Esophagus squamous epithelium (tissue), 5 donors: Measurements from ENCODE around the gene MINDY1. TPM values are rescaled to one million over a fixed set of nuclear protein-coding genes. Genes with fewer than 3 reads are reported as not detected.

Source experiments
- DNase-seq: peaks from one replicate; lab custom pipeline; 2025; lab: John Stamatoyannopoulos, UW
- H3K27ac ChIP-seq, 4 donors: fragments of 200-600 bp; sonication (generic); one replicate each; pipeline ENCODE4 v1.5.1; 2016 to 2019; ENCODE audit warnings: mild to moderate bottlenecking in 1 of 4
- H3K27me3 ChIP-seq, 4 donors: fragments of 200-600 bp; sonication (generic); 1 replicate in 3 of 4; 2 replicates in 1 of 4; pipeline versions ENCODE4 v1.5.1 to v1.6.0; 2017 to 2021; ENCODE audit warnings: antibody characterized with exemption in 1 of 4
- H3K36me3 ChIP-seq, 3 donors: fragments of 200-600 bp; sonication (generic); one replicate each; pipeline ENCODE4 v1.5.1; 2016 to 2019
- H3K4me1 ChIP-seq, 3 donors: fragments of 200-600 bp; sonication (generic); one replicate each; pipeline ENCODE4 v1.5.1; 2017 to 2019
- H3K4me3 ChIP-seq, 4 donors: fragments of 200-600 bp; sonication (generic); 1 replicate in 3 of 4; 2 replicates in 1 of 4; pipeline ENCODE4 v1.5.1; 2016 to 2019; ENCODE audit warnings: mild to moderate bottlenecking in 2 of 4, moderate library complexity in 1 of 4
- H3K9me3 ChIP-seq, 3 donors: fragments of 200-600 bp; sonication (generic); one replicate each; pipeline ENCODE4 v1.5.1; 2016 to 2019
- POLR2A ChIP-seq, 4 donors: fragments of 450-650 bp; IDR thresholded peaks; one replicate each; pipeline ENCODE4 v1.6.1; 2017; ENCODE audit warnings: antibody characterized with exemption in 4 of 4, mild to moderate bottlenecking in 4 of 4, moderate library complexity in 3 of 4
- WGBS, 2 donors: methylation state at CpG; one replicate each; pipeline ENCODE4 v1.1.5; 2018; 5-methylcytosine and 5-hydroxymethylcytosine counted together
- intact Hi-C: fragments of 100-400 bp; cut with DNase I; formaldehyde crosslinking; loops from one replicate; pipeline ENCODE4 v1.15.0; 2022
- small RNA-seq, 4 donors: library from RNA; depleted of rRNA; stranded (forward); fragments of <200 nt; gene quantifications; one replicate each; pipeline ENCODE3, GENCODE V24; 2016
- total RNA-seq, 4 donors: library from RNA; depleted of rRNA; stranded (reverse); fragments of >200 nt; gene quantifications; one replicate each; pipeline ENCODE4 v1.1.0, GENCODE V29; 2016
- TF ChIP-seq, protein P1 (sequence below), 6 experiments: fragments of 450-650 bp in 4 of 6; fragments of 200-600 bp in 2 of 6; sonication (generic) in 2 of 6; IDR thresholded peaks; one replicate each; pipeline ENCODE4 v1.5.1; 2016 to 2019; ENCODE audit warnings: antibody characterized with exemption in 6 of 6, mild to moderate bottlenecking in 4 of 6, moderate library complexity in 4 of 6
- donor health status: DM: yes; HTN: yes; CAD: no.

Gene MINDY1
- total RNA-seq, 4 donors from 2014 or later = 25.4 to 52.5 (median 37.1) TPM

- no peak for TF ChIP-seq POLR2A (IDR thresholded peaks at IDR 0.05)
- TF ChIP-seq, protein P1, sequence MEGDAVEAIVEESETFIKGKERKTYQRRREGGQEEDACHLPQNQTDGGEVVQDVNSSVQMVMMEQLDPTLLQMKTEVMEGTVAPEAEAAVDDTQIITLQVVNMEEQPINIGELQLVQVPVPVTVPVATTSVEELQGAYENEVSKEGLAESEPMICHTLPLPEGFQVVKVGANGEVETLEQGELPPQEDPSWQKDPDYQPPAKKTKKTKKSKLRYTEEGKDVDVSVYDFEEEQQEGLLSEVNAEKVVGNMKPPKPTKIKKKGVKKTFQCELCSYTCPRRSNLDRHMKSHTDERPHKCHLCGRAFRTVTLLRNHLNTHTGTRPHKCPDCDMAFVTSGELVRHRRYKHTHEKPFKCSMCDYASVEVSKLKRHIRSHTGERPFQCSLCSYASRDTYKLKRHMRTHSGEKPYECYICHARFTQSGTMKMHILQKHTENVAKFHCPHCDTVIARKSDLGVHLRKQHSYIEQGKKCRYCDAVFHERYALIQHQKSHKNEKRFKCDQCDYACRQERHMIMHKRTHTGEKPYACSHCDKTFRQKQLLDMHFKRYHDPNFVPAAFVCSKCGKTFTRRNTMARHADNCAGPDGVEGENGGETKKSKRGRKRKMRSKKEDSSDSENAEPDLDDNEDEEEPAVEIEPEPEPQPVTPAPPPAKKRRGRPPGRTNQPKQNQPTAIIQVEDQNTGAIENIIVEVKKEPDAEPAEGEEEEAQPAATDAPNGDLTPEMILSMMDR (IDR thresholded peaks at IDR 0.05) = no peak
- Histone ChIP-seq H3K4me3 (no peak overlapping the region), H3K36me3 (peaks cover 19 to 100% (median 45%) of the 10 kb centered on the region in 3 donors), H3K27ac (no peak overlapping the region), H3K9me3 (no peaks in the 10 kb centered on the region), H3K27me3 (no peaks in the 10 kb centered on the region), H3K4me1 (no peaks in the 10 kb centered on the region)
- 85 to 93% methylated on average over 3 of the region's 3 CpGs for WGBS, 2 donors
- intact Hi-C loops = no loop called here
- DNase-seq = no peak
Measured at GRCh38 chr1:150954708-150955107, 52.0 kb downstream of the MINDY1 start.

Small RNAs within 50 kb of the gene (small RNA-seq; reads per million reads assigned to genes)
- 0 reads per million in 4 donors for gene RNU6-884P

Other genes starting within 250 kb of the MINDY1 start
- 10 to 100 TPM; 19.7 to 82.4 (median 48.0) TPM for gene CTSS, start 241.1 kb downstream of the MINDY1 start, total RNA-seq
- 10 to 100 TPM in 2 of 4 donors, 1 to 10 TPM in 2; 3.0 to 71.7 (median 38.5) TPM for gene CTSK, start 198.6 kb downstream of the MINDY1 start, total RNA-seq
- gene ARNT, start 130.3 kb downstream of the MINDY1 start, total RNA-seq = 10 to 100 TPM; 20.5 to 39.9 (median 25.0) TPM
- gene CTXND2, start 119.8 kb downstream of the MINDY1 start, total RNA-seq = not detected
- 10 to 100 TPM; 20.5 to 39.5 (median 25.3) TPM for gene SETDB1, start 80.5 kb downstream of the MINDY1 start, total RNA-seq
- gene CERS2, start 32.1 kb downstream of the MINDY1 start, total RNA-seq = 10 to 100 TPM; 18.2 to 72.7 (median 45.4) TPM
- gene ANXA9, start 24.6 kb downstream of the MINDY1 start, total RNA-seq = 1 to 10 TPM; 1.2 to 7.8 (median 4.4) TPM
- 10 to 100 TPM in 3 of 4 donors, 1 to 10 TPM in 1; 8.9 to 21.0 (median 15.9) TPM for gene PRUNE1, start 1.5 kb upstream of the MINDY1 start, total RNA-seq
- 100 to 1,000 TPM in 1 of 4 donors, 10 to 100 TPM in 3; 52.7 to 168 (median 96.1) TPM for gene BNIPL, start 29.7 kb upstream of the MINDY1 start, total RNA-seq
- 1 to 10 TPM in 3 of 4 donors, under 1 TPM in 1; 0.23 to 3.2 (median 2.3) TPM for gene C1orf56, start 40.8 kb upstream of the MINDY1 start, total RNA-seq
- 100 to 1,000 TPM in 3 of 4 donors, 10 to 100 TPM in 1; 86.7 to 128 (median 115) TPM for gene CDC42SE1, start 52.7 kb upstream of the MINDY1 start, total RNA-seq
- gene MLLT11, start 53.5 kb upstream of the MINDY1 start, total RNA-seq = 1 to 10 TPM in 2 of 4 donors, under 1 TPM in 2; 0.38 to 1.6 (median 0.92) TPM
- gene GABPB2, start 63.9 kb upstream of the MINDY1 start, total RNA-seq = 10 to 100 TPM in 3 of 4 donors, 1 to 10 TPM in 1; 7.1 to 15.8 (median 11.0) TPM
- gene SEMA6C, start 139.7 kb upstream of the MINDY1 start, total RNA-seq = 1 to 10 TPM in 3 of 4 donors, under 1 TPM in 1; 0.91 to 3.8 (median 2.0) TPM
- 1 to 10 TPM in 2 of 4 donors, not detected in 2; 2.3 to 5.7 TPM for gene TNFAIP8L2, start 149.7 kb upstream of the MINDY1 start, total RNA-seq
- gene LYSMD1, start 159.0 kb upstream of the MINDY1 start, total RNA-seq = 1 to 10 TPM; 4.6 to 8.8 (median 5.9) TPM
- gene SCNM1, start 159.2 kb upstream of the MINDY1 start, total RNA-seq = 10 to 100 TPM; 15.2 to 29.8 (median 18.5) TPM
- not detected for gene TMOD4, start 169.1 kb upstream of the MINDY1 start, total RNA-seq
- gene VPS72, start 183.3 kb upstream of the MINDY1 start, total RNA-seq = 10 to 100 TPM; 17.2 to 38.3 (median 29.7) TPM
- gene PIP5K1A, start 191.7 kb upstream of the MINDY1 start, total RNA-seq = 10 to 100 TPM; 21.5 to 49.2 (median 36.6) TPM
- 100 to 1,000 TPM in 3 of 4 donors, 10 to 100 TPM in 1; 78.2 to 117 (median 109) TPM for gene PSMD4, start 247.8 kb upstream of the MINDY1 start, total RNA-seq